LNCAP (cell line): ENCODE data around the gene MYH15.

Experiments
- TF ChIP-seq, protein P1 (sequence below): fragments of 450-650 bp; IDR thresholded peaks from 2 replicates; pipeline ENCODE4 v1.5.1; 2017; ENCODE audit warnings: mild to moderate bottlenecking

MYH15 gene

GRCh38 chr3:108380128-108380795 lies 130.1 kb downstream of the MYH15 start:
- TF ChIP-seq, protein P1, sequence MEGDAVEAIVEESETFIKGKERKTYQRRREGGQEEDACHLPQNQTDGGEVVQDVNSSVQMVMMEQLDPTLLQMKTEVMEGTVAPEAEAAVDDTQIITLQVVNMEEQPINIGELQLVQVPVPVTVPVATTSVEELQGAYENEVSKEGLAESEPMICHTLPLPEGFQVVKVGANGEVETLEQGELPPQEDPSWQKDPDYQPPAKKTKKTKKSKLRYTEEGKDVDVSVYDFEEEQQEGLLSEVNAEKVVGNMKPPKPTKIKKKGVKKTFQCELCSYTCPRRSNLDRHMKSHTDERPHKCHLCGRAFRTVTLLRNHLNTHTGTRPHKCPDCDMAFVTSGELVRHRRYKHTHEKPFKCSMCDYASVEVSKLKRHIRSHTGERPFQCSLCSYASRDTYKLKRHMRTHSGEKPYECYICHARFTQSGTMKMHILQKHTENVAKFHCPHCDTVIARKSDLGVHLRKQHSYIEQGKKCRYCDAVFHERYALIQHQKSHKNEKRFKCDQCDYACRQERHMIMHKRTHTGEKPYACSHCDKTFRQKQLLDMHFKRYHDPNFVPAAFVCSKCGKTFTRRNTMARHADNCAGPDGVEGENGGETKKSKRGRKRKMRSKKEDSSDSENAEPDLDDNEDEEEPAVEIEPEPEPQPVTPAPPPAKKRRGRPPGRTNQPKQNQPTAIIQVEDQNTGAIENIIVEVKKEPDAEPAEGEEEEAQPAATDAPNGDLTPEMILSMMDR = no peak

- TF ChIP-seq, protein P1 = no peak
These were observed 132.0 kb downstream of the MYH15 start for GRCh38 chr3:108378153-108378951.

DNA sequence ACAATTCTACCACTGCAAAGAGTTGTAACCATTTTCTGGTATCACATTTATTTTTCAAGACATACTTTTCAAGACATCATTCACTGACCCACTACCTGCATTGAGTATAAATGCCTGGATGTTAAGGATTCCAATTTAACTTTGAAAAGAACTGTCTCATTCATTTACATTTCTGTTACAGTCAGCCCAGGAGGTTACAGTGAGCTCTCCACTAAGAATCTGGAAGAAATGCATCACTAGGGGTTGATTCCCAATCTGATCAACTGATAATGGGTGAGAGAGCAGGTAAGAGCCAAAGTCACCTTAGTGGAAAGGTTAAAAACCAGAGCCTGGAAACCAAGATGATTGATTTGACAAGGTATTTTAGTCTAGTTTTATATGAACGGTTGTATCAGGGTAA lies 133.0 kb downstream of the MYH15 start:
- TF ChIP-seq, protein P1 = no peak

DNA sequence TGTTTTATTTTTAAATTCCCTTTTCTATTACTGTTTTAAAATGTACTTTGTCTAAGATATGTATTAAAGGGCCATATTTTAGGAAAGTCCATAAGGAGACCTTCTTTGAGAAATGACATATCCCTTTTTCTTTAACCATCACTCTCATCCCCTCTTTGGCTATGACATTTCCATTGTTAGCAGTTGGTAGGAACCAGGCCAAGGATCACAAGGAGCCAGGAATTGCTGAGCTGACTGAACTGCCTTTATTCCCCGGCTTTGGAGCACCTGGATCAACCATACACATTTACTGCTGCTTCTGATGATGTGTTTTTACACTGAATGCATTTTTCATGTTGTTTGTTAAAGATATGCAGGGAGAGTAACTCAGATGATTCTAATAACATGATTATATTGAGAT lies 134.4 kb downstream of the MYH15 start:
- TF ChIP-seq, protein P1 = no peak

DNA sequence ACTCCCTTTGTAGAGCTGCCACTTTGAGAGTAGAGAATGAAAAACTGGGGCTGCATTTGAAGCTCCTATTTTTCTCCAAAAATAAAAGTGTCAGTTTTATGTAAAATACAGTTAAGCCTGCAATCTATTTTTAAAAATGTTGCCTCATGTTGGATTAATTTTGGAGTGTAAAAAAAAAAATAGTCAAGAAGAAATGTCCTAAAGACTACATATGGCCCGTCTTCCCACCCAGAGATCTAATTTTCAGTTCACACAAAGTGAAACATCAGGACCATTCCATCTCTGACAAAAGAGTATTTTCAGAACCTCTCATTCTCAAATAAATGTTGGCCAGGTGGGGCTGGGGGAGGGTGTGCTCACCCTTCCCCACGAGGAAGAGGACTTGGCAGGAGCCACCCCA lies 151.4 kb downstream of the MYH15 start:
- TF ChIP-seq, protein P1 = no peak

DNA sequence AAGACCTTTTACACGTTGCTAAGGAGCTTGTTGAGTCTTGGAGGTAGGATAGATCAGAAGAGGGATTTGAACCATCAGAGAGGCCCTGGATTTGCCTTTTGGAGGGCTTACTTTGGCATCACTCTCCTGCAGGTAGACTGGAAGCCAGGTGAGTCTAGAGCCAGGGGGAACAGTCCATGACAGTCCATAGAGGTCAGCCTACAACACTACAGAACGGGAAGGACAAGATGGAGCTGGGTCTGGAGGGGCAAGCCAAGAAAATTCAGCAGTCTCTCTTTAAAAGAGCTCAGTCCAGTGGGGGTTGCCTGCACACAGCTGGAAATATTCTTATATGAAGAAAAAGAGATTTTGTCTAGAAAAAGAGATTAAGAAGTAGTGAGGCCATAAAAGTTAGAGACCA lies 153.4 kb downstream of the MYH15 start:
- TF ChIP-seq, protein P1 = no peak

DNA sequence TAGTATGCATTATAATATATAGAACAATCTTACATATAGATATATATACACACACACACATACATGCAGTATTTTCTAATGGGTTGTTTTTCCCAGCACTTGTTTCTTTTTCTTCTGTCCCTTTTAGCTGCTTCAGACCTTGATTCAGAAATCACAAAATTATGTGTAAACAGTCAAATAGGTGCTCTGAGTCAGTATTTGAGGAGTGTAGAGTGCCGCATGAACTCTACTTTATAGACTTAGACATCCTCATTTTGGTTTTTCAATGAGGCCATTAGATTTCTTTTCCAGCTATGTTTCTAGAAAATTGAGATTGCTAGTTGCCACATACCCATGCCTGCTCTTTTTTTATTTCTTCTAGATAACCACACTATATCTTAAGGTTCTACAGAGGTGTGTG lies 155.8 kb downstream of the MYH15 start:
- TF ChIP-seq, protein P1 = no peak
